Dermis blood vessel endothelial cell (primary cell): ENCODE data around the gene AFAP1. TPM values are rescaled to one million over a fixed set of nuclear protein-coding genes. Genes with fewer than 3 reads are reported as not detected.

Experiments used
- DNase-seq: peaks from one replicate; pipeline ENCODE4 v3.0.0; 2010
- total RNA-seq: library from RNA; depleted of rRNA; stranded (reverse); fragments of >200 nt; gene quantifications from 2 replicates; pipeline ENCODE4 v1.2.3, GENCODE V29; 2014

The AFAP1 gene
- total RNA-seq, 1 donor from 2014 or later: 48.5 TPM

- DNase-seq: peak; percentile 76
Observed at GRCh38 chr4:7890635-7891393, 48.8 kb downstream of the AFAP1 start.

GRCh38 chr4:7887436-7887835 lies 52.2 kb downstream of the AFAP1 start:
- DNase-seq: no peak

- DNase-seq: no peak
Observed at GRCh38 chr4:7886007-7886973, 53.4 kb downstream of the AFAP1 start.

GRCh38 chr4:7885216-7886006 lies 54.2 kb downstream of the AFAP1 start:
- DNase-seq: no peak

GRCh38 chr4:7880683-7881082 lies 59.0 kb downstream of the AFAP1 start:
- DNase-seq: peak; percentile 45

- DNase-seq: no peak
Observed at GRCh38 chr4:7879127-7879526, 60.5 kb downstream of the AFAP1 start.

GRCh38 chr4:7878323-7878722 lies 61.3 kb downstream of the AFAP1 start:
- no peak for DNase-seq

- no peak for DNase-seq
Observed at GRCh38 chr4:7877176-7877575, 62.5 kb downstream of the AFAP1 start.

GRCh38 chr4:7876201-7876875 lies 63.3 kb downstream of the AFAP1 start:
- peak; percentile 72 for DNase-seq

GRCh38 chr4:7874838-7875237 lies 64.8 kb downstream of the AFAP1 start:
- DNase-seq: no peak

GRCh38 chr4:7873881-7874280 lies 65.8 kb downstream of the AFAP1 start:
- DNase-seq: no peak

GRCh38 chr4:7872264-7872771 lies 67.3 kb downstream of the AFAP1 start:
- DNase-seq: no peak

GRCh38 chr4:7871356-7871755 lies 68.3 kb downstream of the AFAP1 start:
- no peak for DNase-seq

GRCh38 chr4:7868892-7869471 lies 70.7 kb downstream of the AFAP1 start:
- DNase-seq: no peak

- DNase-seq: no peak
Observed at GRCh38 chr4:7868436-7868775, 71.3 kb downstream of the AFAP1 start.

GRCh38 chr4:7867701-7868435 lies 71.8 kb downstream of the AFAP1 start:
- peak; percentile 52 for DNase-seq

- DNase-seq: no peak
Observed at GRCh38 chr4:7867191-7867590, 72.5 kb downstream of the AFAP1 start.

- no peak for DNase-seq
Observed at GRCh38 chr4:7865533-7865932, 74.1 kb downstream of the AFAP1 start.

GRCh38 chr4:7864685-7865084 lies 75.0 kb downstream of the AFAP1 start:
- no peak for DNase-seq

GRCh38 chr4:7863911-7864681 lies 75.6 kb downstream of the AFAP1 start:
- DNase-seq: no peak
